Stimulated activated CD4-positive, alpha-beta T cell treated with anti-CD3 and anti-CD28 coated beads, Interleukin-12 subunit alpha, Interleukin-12 subunit beta, amount 100 ng/mL, for 4 hours (primary cell): ENCODE data around the gene NMB.

Source experiments
- DNase-seq: peaks from one replicate; pipeline ENCODE4 v3.0.0-alpha.2; 2020

Gene NMB

GRCh38 chr15:84609818-84610525 is 48.0 kb downstream of the NMB start:
- no peak for DNase-seq

DNA sequence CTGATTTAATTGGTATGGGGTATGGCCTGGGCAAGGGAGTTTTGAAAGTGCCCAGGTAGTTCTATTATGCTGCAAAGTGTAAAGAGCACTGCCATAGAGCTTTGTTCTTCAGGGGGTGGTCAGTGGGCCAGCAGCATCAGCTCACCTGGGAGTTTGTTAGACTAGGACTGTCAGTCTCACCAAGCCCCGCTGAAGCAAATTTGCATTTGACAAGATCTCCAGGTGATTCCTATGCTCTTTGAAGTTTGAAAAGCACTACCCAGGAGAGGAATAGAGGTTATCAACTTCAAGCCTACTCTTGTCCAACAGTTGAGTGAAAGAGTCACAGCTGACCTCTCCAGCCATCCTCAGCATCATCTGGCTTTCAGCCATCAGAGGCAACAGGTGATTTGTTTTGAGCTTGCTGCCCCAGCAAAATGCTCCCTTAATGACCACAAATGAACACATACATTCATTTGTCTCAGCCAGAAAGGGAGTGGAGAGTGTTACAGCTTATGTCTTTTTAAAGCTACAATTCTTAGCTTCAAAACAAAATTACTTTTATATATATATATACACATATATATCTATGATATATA is 49.2 kb downstream of the NMB start:
- DNase-seq: no peak

GRCh38 chr15:84606653-84607120 is 51.3 kb downstream of the NMB start:
- no peak for DNase-seq

- DNase-seq: no peak
These were observed 52.5 kb downstream of the NMB start for GRCh38 chr15:84605554-84605882.
